ENCODE data around the gene DGCR8.

Gene DGCR8

GRCh38 chr22:20087319-20088262, 7.5 kb downstream of the DGCR8 start:
- Mint-ChIP-seq H3K27ac (peak overlapping the region; percentile 9), H3K27me3 (no peaks in the 10 kb centered on the region), H3K4me1 (ENCODE audit: low read depth) (peaks cover 60% of the 10 kb centered on the region), H3K9me3 (no peaks in the 10 kb centered on the region), H3K4me3 (no peak overlapping the region), H3K36me3 (ENCODE audit: low read depth) (peaks cover 97% of the 10 kb centered on the region)
- DNase-seq = no peak

- no peak overlapping the region for H3K27ac Mint-ChIP-seq
- H3K4me1 Mint-ChIP-seq (ENCODE audit: low read depth) = peaks cover 53% of the 10 kb centered on the region
- DNase-seq = no peak
- H3K9me3 Mint-ChIP-seq = no peaks in the 10 kb centered on the region
- peaks cover 97% of the 10 kb centered on the region for H3K36me3 Mint-ChIP-seq (ENCODE audit: low read depth)
- no peak overlapping the region for H3K4me3 Mint-ChIP-seq
- H3K27me3 Mint-ChIP-seq = no peaks in the 10 kb centered on the region
Measured at GRCh38 chr22:20088263-20088648, 8.2 kb downstream of the DGCR8 start.

DNA sequence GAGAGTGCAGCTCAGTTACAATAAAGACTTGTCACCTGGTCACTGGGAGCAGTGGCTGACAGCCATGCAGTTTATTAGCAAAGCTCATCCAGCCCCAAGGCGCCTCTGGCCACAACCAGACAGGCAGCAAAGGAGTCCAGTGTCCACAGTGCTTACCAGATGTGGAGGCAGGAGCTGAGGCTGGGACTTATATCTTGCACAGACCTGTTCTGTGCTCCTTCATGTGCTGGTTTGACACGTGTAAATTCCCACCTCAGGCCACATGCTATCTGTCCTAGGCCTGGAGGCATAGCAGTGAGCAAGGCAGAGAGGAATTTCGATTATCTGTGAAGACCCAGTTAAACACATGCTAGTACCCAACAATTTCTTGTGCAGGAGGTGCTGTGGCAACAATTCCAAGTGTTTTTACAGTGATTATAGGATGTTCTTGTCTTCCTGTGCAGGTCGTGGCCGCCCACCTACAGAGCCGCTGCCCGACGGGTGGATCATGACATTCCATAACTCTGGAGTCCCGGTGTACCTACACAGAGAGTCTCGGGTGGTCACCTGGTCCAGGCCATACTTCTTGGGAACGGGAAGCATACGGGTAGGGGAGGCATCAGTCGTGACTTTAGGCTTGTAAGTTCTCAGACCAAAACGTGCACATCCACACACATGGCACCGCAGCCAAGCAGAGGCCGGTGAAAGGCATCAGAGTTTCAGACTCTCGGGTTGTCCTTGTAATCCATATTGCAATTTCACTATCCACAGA, 9.4 kb downstream of the DGCR8 start:
- Mint-ChIP-seq H3K36me3 (ENCODE audit: low read depth) (peaks cover 100% of the 10 kb centered on the region), H3K4me1 (ENCODE audit: low read depth) (peaks cover 45% of the 10 kb centered on the region), H3K27me3 (no peaks in the 10 kb centered on the region), H3K4me3 (no peak overlapping the region), H3K9me3 (no peaks in the 10 kb centered on the region), H3K27ac (no peak overlapping the region)
- no peak for DNase-seq

- Mint-ChIP-seq H3K4me1 (ENCODE audit: low read depth) (peaks cover 45% of the 10 kb centered on the region), H3K27me3 (no peaks in the 10 kb centered on the region), H3K36me3 (ENCODE audit: low read depth) (peaks cover 100% of the 10 kb centered on the region), H3K9me3 (no peaks in the 10 kb centered on the region), H3K27ac (no peak overlapping the region), H3K4me3 (no peak overlapping the region)
- DNase-seq = no peak
Measured at GRCh38 chr22:20089977-20090729, 10.1 kb downstream of the DGCR8 start.

GRCh38 chr22:20090730-20091240, 10.7 kb downstream of the DGCR8 start:
- H3K4me3 Mint-ChIP-seq = no peak overlapping the region
- H3K4me1 Mint-ChIP-seq (ENCODE audit: low read depth) = peaks cover 49% of the 10 kb centered on the region
- H3K27ac Mint-ChIP-seq = peak overlapping the region; percentile 57
- no peak for DNase-seq
- H3K9me3 Mint-ChIP-seq = no peaks in the 10 kb centered on the region
- peaks cover 100% of the 10 kb centered on the region for H3K36me3 Mint-ChIP-seq (ENCODE audit: low read depth)
- H3K27me3 Mint-ChIP-seq = no peaks in the 10 kb centered on the region

DNA sequence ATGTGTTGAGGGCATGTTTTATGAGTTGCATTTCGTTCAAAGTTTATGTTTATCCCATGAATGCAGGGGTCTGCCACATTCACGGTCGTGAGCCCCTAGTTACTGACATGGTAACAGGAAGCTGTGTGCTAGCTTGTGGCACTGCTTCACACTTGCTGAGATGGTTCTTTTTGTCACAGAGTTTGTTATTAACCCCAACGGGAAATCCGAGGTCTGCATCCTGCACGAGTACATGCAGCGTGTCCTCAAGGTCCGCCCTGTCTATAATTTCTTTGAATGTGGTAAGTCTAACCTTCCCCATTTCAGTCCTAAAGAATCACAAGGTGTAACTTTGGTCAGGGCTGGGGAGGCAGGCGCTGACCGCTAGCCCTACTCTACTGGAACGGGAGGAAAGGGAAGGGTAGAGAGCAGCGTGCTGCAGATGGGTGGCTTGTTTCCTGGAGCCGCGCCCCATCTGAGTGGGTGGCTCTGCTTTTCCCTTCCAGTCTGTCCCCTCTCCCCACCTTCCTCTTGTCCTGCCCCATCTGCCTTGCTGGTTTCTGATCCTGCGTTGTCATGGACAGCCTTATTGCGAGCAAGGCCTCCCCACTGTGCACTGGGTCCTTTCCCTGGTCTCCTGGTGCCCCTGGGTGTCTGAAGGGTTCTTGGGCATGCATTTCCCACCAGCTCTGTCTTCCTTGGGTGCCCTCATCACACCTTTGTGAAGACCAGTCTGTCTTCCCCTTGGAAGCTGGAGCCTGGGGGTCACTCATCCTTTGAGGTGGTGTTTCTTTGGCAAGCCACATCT, 11.8 kb downstream of the DGCR8 start:
- Mint-ChIP-seq H3K27me3 (no peaks in the 10 kb centered on the region), H3K9me3 (no peaks in the 10 kb centered on the region), H3K4me1 (ENCODE audit: low read depth) (peaks cover 53% of the 10 kb centered on the region), H3K4me3 (no peak overlapping the region), H3K36me3 (ENCODE audit: low read depth) (peaks cover 100% of the 10 kb centered on the region), H3K27ac (peak overlapping the region; percentile 4)
- DNase-seq = no peak

DNA sequence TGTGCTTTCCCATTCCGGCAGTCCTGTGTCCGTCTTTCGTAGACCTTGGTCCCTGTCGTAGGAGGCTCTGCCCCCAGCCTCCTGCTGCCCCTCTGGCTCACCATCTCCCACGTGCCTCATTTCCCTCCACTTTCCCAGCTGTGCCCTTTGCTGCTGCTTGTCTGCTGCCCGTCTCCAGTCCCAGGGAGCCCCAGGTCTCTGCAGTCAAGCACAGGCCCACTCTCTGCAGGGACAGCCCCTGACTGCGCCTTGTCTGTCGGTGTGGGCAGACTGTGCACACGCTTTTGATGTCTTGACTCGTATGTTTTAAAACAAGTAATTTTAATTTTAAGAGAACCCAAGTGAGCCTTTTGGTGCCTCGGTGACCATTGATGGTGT, 12.4 kb downstream of the DGCR8 start:
- Mint-ChIP-seq H3K4me1 (ENCODE audit: low read depth) (peaks cover 54% of the 10 kb centered on the region), H3K9me3 (peaks cover 3% of the 10 kb centered on the region), H3K27me3 (no peaks in the 10 kb centered on the region), H3K4me3 (no peak overlapping the region), H3K36me3 (ENCODE audit: low read depth) (peaks cover 100% of the 10 kb centered on the region), H3K27ac (peak overlapping the region; percentile 44)
- no peak for DNase-seq

- Mint-ChIP-seq H3K9me3 (peaks cover 3% of the 10 kb centered on the region), H3K4me1 (ENCODE audit: low read depth) (peaks cover 59% of the 10 kb centered on the region), H3K4me3 (no peak overlapping the region), H3K27me3 (no peaks in the 10 kb centered on the region), H3K36me3 (ENCODE audit: low read depth) (peaks cover 99% of the 10 kb centered on the region), H3K27ac (no peak overlapping the region)
- DNase-seq = no peak
Measured at GRCh38 chr22:20093418-20094196, 13.6 kb downstream of the DGCR8 start.

GRCh38 chr22:20094197-20094807, 14.3 kb downstream of the DGCR8 start:
- no peaks in the 10 kb centered on the region for H3K27me3 Mint-ChIP-seq
- no peak for DNase-seq
- no peak overlapping the region for H3K4me3 Mint-ChIP-seq
- H3K4me1 Mint-ChIP-seq (ENCODE audit: low read depth) = peaks cover 66% of the 10 kb centered on the region
- H3K27ac Mint-ChIP-seq = peak overlapping the region; percentile 87
- H3K36me3 Mint-ChIP-seq (ENCODE audit: low read depth) = peaks cover 99% of the 10 kb centered on the region
- peaks cover 3% of the 10 kb centered on the region for H3K9me3 Mint-ChIP-seq

GRCh38 chr22:20095521-20095920, 15.5 kb downstream of the DGCR8 start:
- H3K4me1 Mint-ChIP-seq (ENCODE audit: low read depth) = peaks cover 74% of the 10 kb centered on the region

GRCh38 chr22:20096574-20097420, 16.8 kb downstream of the DGCR8 start:
- H3K36me3 Mint-ChIP-seq (ENCODE audit: low read depth) = peaks cover 99% of the 10 kb centered on the region
- H3K27me3 Mint-ChIP-seq = no peaks in the 10 kb centered on the region
- peaks cover 3% of the 10 kb centered on the region for H3K9me3 Mint-ChIP-seq
- no peak for DNase-seq
- peaks cover 76% of the 10 kb centered on the region for H3K4me1 Mint-ChIP-seq (ENCODE audit: low read depth)
- H3K27ac Mint-ChIP-seq = peak overlapping the region; percentile 32
- no peak overlapping the region for H3K4me3 Mint-ChIP-seq

More at GRCh38 chr22:20095521-20095920, 15.5 kb downstream of the DGCR8 start:
- H3K36me3 Mint-ChIP-seq (ENCODE audit: low read depth) = peaks cover 99% of the 10 kb centered on the region
- H3K4me3 Mint-ChIP-seq = peak overlapping the region; percentile 23
- DNase-seq = peak; percentile 55
- H3K27me3 Mint-ChIP-seq = no peaks in the 10 kb centered on the region
- peak overlapping the region; percentile 87 for H3K27ac Mint-ChIP-seq
- peaks cover 3% of the 10 kb centered on the region for H3K9me3 Mint-ChIP-seq

DNA sequence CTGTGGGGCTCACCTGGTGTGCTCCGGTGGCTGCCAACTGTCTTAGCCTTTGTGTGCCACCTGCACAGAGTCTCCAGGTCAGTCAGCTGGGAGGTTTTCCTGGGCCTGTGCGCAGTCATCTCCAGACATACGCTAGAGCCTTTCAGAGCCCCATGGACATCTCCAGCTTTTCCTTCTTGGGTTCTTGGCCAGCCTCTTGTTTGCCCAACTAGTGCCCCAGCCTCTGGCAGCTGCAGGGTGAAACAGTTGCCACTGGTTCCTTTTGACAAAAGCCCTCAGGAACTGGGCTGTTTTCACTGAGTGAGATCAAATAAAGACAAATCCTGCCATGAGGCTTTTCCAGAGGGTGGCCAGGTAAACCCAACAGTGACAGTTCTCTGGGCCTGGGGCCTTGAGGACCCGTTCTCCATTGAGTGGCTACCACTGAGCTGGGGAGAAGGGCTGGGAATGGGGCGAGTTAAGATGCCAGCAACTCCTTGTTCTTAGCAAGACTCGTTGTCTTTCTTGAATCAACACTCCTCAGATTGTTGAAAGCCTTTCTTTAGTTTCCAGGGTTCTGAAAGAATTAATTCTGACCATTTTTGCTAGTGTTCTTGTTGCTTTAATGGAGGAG, 19.2 kb downstream of the DGCR8 start:
- H3K9me3 Mint-ChIP-seq = peaks cover 3% of the 10 kb centered on the region
- peaks cover 77% of the 10 kb centered on the region for H3K4me1 Mint-ChIP-seq (ENCODE audit: low read depth)
- H3K27ac Mint-ChIP-seq = peak overlapping the region; percentile 94
- H3K27me3 Mint-ChIP-seq = no peaks in the 10 kb centered on the region
- peaks cover 96% of the 10 kb centered on the region for H3K36me3 Mint-ChIP-seq (ENCODE audit: low read depth)
- DNase-seq = no peak
- no peak overlapping the region for H3K4me3 Mint-ChIP-seq

All from activated T-cell treated with anti-CD3 and anti-CD28 coated beads, Interleukin-2, amount 50 U/mL, for 24 hours (primary cell).